Caco-2 (cell line): ENCODE results near the gene APP. TPM values are rescaled to one million over a fixed set of nuclear protein-coding genes. Genes with fewer than 3 reads are reported as not detected.

Experiments used
- BruUV-seq: library from RNA; stranded (reverse); fragments of 400-500 nt; replicated peaks from 2 replicates; lab custom pipeline; 2021; lab: Mats Ljungman, UMichigan
- CTCF ChIA-PET: fragments of 300-600 bp; sonication (Branson Sonifier 250); formaldehyde crosslinking; loops from one replicate; lab custom pipeline; 2022; ENCODE audit warnings: antibody characterized with exemption; lab: Charles Lee
- POLR2A ChIA-PET: fragments of 300-600 bp; sonication (Branson Sonifier 250); formaldehyde crosslinking; loops from one replicate; lab custom pipeline; 2022; ENCODE audit warnings: antibody characterized with exemption; lab: Charles Lee
- DNase-seq, 2 experiments: peaks; one replicate each; pipeline versions ENCODE4 v3.0.0 to v3.0.0-alpha.2; 2020 to 2022
- H3K27me3 ChIP-seq: replicated peaks from 2 replicates; pipeline ENCODE4 v1.6.0; 2011; ENCODE audit warnings: low read length; ENCODE audit not compliant: control insufficient read depth, insufficient read depth
- H3K36me3 ChIP-seq: 2 replicates; pipeline ENCODE4 v1.5.1; 2011; ENCODE audit warnings: low read length; ENCODE audit not compliant: control insufficient read depth, insufficient read depth
- H3K4me1 ChIP-seq: fragments of 250-450 bp; sonication (Bioruptor Pico); 2 replicates; pipeline ENCODE4 v1.5.1; 2020; ENCODE audit warnings: mild to moderate bottlenecking
- H3K4me3 ChIP-seq: 2 replicates; pipeline ENCODE4 v1.5.1; 2011; ENCODE audit warnings: low read depth, mild to moderate bottlenecking, control low read depth, low read length
- H3K9me3 ChIP-seq: fragments of 250-450 bp; sonication (Bioruptor Pico); 2 replicates; pipeline ENCODE4 v1.5.1; 2020; ENCODE audit warnings: mild to moderate bottlenecking, moderate library complexity
- H3K27ac Mint-ChIP-seq: one replicate; pipeline ENCODE4 v1.8.0; 2022; ENCODE audit warnings: mixed read lengths; ENCODE audit not compliant: unreplicated experiment
- H3K27me3 Mint-ChIP-seq: one replicate; pipeline ENCODE4 v1.8.0; 2022; ENCODE audit warnings: mixed read lengths; ENCODE audit not compliant: insufficient read depth, unreplicated experiment
- H3K36me3 Mint-ChIP-seq: one replicate; pipeline ENCODE4 v1.8.0; 2022; ENCODE audit warnings: mild to moderate bottlenecking, mixed read lengths; ENCODE audit not compliant: insufficient read depth, unreplicated experiment
- H3K4me1 Mint-ChIP-seq: one replicate; pipeline ENCODE4 v1.8.0; 2022; ENCODE audit warnings: low read depth, mixed read lengths; ENCODE audit not compliant: unreplicated experiment
- H3K4me3 Mint-ChIP-seq: one replicate; pipeline ENCODE4 v1.8.0; 2022; ENCODE audit warnings: mild to moderate bottlenecking, moderate library complexity, mixed read lengths; ENCODE audit not compliant: unreplicated experiment
- H3K9me3 Mint-ChIP-seq: one replicate; pipeline ENCODE4 v1.8.0; 2022; ENCODE audit warnings: mixed read lengths; ENCODE audit not compliant: unreplicated experiment
- CTCF ChIP-seq, 2 experiments: fragments of 200-600 bp in 1 of 2; IDR thresholded peaks; 1 replicate in 1 of 2; 2 replicates in 1 of 2; pipeline versions ENCODE4 v1.5.1 to v1.8.0; 2011 to 2022; ENCODE audit warnings: antibody characterized with exemption in 1 of 2, control low read depth in 1 of 2, inconsistent platforms in 1 of 2, low read depth in 1 of 2, low read length in 1 of 2, mild to moderate bottlenecking in 1 of 2, moderate library complexity in 1 of 2; ENCODE audit not compliant: insufficient read depth in 1 of 2, severe bottlenecking in 1 of 2, unreplicated experiment in 1 of 2
- intact Hi-C: fragments of 100-400 bp; cut with micrococcal nuclease; formaldehyde crosslinking; loops from one replicate; pipeline ENCODE4 v1.10.0; 2022; ENCODE audit not compliant: unreplicated experiment
- total RNA-seq: library from RNA; stranded (reverse); gene quantifications from 2 replicates; pipeline ENCODE4 v1.2.3, GENCODE V29; 2022

APP gene
- total RNA-seq, 1 experiment from 2014 or later = 331 TPM

DNA sequence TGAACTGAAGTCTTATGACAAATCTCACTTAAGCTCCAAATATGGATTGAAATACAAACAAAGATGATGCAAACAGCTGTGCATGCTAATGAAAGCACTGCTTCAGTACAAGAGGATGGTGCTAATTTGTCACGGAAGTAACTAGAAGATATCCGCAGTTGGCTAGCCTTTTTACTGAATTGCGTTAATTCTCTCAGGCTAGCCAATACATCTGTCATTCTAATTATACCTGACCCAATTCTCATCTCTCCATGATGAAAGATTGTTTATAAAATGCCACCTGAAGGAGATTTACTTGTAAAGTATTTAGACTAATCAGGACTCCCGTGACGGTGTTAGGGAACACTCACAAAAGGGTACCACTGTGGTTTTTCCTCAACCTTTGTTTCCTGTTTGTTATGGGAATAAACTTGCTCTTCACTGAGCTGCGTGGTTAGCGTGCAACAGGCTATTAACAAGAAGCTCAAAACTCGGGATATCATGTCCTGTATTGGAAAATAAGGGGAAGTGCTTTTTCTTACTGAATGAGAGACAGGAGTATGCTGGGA, 162.5 kb downstream of the APP start:
- Mint-ChIP-seq H3K4me1 (no peaks in the 10 kb centered on the region), H3K27me3 (no peaks in the 10 kb centered on the region), H3K4me3 (no peak overlapping the region), H3K36me3 (peaks cover 14% of the 10 kb centered on the region), H3K9me3 (no peaks in the 10 kb centered on the region), H3K27ac (no peak overlapping the region)
- Histone ChIP-seq H3K9me3 (no peaks in the 10 kb centered on the region), H3K36me3 (no peaks in the 10 kb centered on the region), H3K4me3 (no peak overlapping the region), H3K4me1 (no peaks in the 10 kb centered on the region), H3K27me3 (no peaks in the 10 kb centered on the region)
- no peak for DNase-seq
- POLR2A ChIA-PET = interaction anchor here (0.6 kb wide), 1 partner anchor 152 kb away, joined by 4 read pairs; no protein-coding TSS in a partner anchor
- no TSS peak for BruUV-seq
- CTCF ChIA-PET = no interaction called here
- intact Hi-C loops = no loop called here
- TF ChIP-seq CTCF (IDR thresholded peaks at IDR 0.05; ENCODE audit: insufficient read depth in 1 of 2, low read depth in 1 of 2, low read length in 1 of 2, severe bottlenecking in 1 of 2, unreplicated experiment in 1 of 2) = no peak

DNA sequence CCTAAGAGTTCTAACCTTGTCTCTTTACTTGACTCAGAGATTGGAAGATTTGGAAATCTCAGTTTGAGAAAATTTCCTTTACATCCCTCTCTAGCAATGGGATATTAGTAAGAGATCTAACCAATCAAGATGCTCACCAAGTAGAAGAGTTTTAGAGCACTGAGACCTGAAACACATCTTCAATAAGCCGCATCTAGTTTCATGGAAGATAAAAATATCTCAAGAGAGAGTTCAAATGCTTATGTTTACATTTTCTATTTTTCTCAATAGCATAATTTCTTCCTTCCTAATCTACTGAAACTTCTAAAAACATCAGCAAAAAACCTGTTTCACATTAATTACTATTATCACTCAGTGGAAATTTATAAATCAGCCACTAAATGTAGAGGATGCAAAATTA, 165.1 kb downstream of the APP start:
- Histone ChIP-seq H3K36me3 (no peaks in the 10 kb centered on the region), H3K9me3 (no peaks in the 10 kb centered on the region), H3K4me1 (no peaks in the 10 kb centered on the region), H3K27me3 (no peaks in the 10 kb centered on the region), H3K4me3 (no peak overlapping the region)
- no peak for DNase-seq
- peaks cover 12% of the 10 kb centered on the region for H3K4me1 Mint-ChIP-seq
- H3K9me3 Mint-ChIP-seq = no peaks in the 10 kb centered on the region
- peaks cover 22% of the 10 kb centered on the region for H3K36me3 Mint-ChIP-seq
- no peak for TF ChIP-seq CTCF (IDR thresholded peaks at IDR 0.05; ENCODE audit: insufficient read depth in 1 of 2, low read depth in 1 of 2, low read length in 1 of 2, severe bottlenecking in 1 of 2, unreplicated experiment in 1 of 2)
- CTCF ChIA-PET = no interaction called here
- POLR2A ChIA-PET = no interaction called here
- H3K27ac Mint-ChIP-seq = no peak overlapping the region
- no peaks in the 10 kb centered on the region for H3K27me3 Mint-ChIP-seq
- BruUV-seq = no TSS peak
- no peak overlapping the region for H3K4me3 Mint-ChIP-seq
- intact Hi-C loops = no loop called here

DNA sequence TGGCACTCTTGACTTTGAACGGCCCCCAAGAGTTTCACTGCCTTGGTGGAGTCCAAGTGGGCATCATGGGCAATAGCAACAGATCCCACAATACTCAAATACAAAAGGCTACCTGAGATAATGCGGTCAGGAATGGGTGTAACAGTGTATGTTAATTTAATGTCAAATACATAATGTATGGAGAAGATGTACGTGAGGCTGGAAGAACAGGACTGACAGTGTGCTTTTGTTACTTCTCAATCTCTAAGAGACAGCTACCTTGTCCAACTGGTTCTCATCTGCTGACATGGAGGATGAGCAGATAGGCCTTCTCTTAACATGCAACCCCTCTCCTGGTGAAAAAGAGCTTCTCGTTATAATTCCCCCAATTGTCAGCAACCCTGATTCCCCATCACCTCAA, 167.2 kb downstream of the APP start:
- no peaks in the 10 kb centered on the region for H3K36me3 ChIP-seq
- no peak for TF ChIP-seq CTCF (IDR thresholded peaks at IDR 0.05; ENCODE audit: insufficient read depth in 1 of 2, low read depth in 1 of 2, low read length in 1 of 2, severe bottlenecking in 1 of 2, unreplicated experiment in 1 of 2)

More for the DNA sequence above, 167.2 kb downstream of the APP start:
- Histone ChIP-seq H3K27me3 (no peaks in the 10 kb centered on the region), H3K9me3 (no peaks in the 10 kb centered on the region), H3K4me1 (peaks cover 21% of the 10 kb centered on the region), H3K4me3 (no peak overlapping the region)
- no peak for DNase-seq
- Mint-ChIP-seq H3K36me3 (peaks cover 14% of the 10 kb centered on the region), H3K4me1 (peaks cover 24% of the 10 kb centered on the region), H3K9me3 (no peaks in the 10 kb centered on the region), H3K27ac (no peak overlapping the region), H3K27me3 (no peaks in the 10 kb centered on the region), H3K4me3 (no peak overlapping the region)
- CTCF ChIA-PET = no interaction called here
- POLR2A ChIA-PET = no interaction called here
- no TSS peak for BruUV-seq
- intact Hi-C loops = no loop called here
